ENCODE measurements around the gene SFTA2. TPM values are rescaled to one million over a fixed set of nuclear protein-coding genes. Genes with fewer than 3 reads are reported as not detected.
A peak's percentile ranks its signal among the peaks of the same experiment; 100 is the strongest.
"Not testable (repeated sequence)": the region's sequence is repeated elsewhere in the genome, so short reads cannot be mapped to it uniquely, and the experiment has no call there.

The SFTA2 gene
- total RNA-seq, 2 experiments from 2014 or later: not detected

- DNase-seq: no peak
- H3K36me3 Mint-ChIP-seq (ENCODE audit: low read depth): peaks cover 39% of the 10 kb centered on the region
- H3K4me1 Mint-ChIP-seq (ENCODE audit: low read depth): no peaks in the 10 kb centered on the region
- H3K4me3 Mint-ChIP-seq: no peak overlapping the region
- ChIA-PET POLR2A (no interaction called here), CTCF (no interaction called here)
- no peak overlapping the region for H3K27ac Mint-ChIP-seq
- H3K9me3 Mint-ChIP-seq (ENCODE audit: insufficient read depth): no peaks in the 10 kb centered on the region
- ATAC-seq: no peak
- H3K27me3 Mint-ChIP-seq (ENCODE audit: low read depth): no peaks in the 10 kb centered on the region
These were observed 9.5 kb downstream of the SFTA2 start for GRCh38 chr6:30922447-30922852.

GRCh38 chr6:30918670-30919069 lies 13.3 kb downstream of the SFTA2 start:
- peaks cover 37% of the 10 kb centered on the region for H3K36me3 Mint-ChIP-seq (ENCODE audit: low read depth)
- H3K4me3 Mint-ChIP-seq: no peak overlapping the region
- ATAC-seq (no peak), DNase-seq (no peak)
- H3K27me3 Mint-ChIP-seq (ENCODE audit: low read depth): no peaks in the 10 kb centered on the region
- H3K9me3 Mint-ChIP-seq (ENCODE audit: insufficient read depth): no peaks in the 10 kb centered on the region
- POLR2A ChIA-PET: no interaction called here
- H3K4me1 Mint-ChIP-seq (ENCODE audit: low read depth): peaks cover 21% of the 10 kb centered on the region
- no peak overlapping the region for H3K27ac Mint-ChIP-seq
- CTCF ChIA-PET: interaction anchor here (0.6 to 9.3 kb wide), 4 partner anchors 152 to 167 kb away, joined by 3 to 83 read pairs (median 3); no protein-coding TSS in a partner anchor

- H3K4me1 Mint-ChIP-seq (ENCODE audit: low read depth): peaks cover 29% of the 10 kb centered on the region
- ChIA-PET POLR2A (interaction anchor here (0.9 kb wide), 1 partner anchor 10 kb away, joined by 3 read pairs; the partner anchor contains the start of gene GTF2H4), CTCF (interaction anchor here (1.1 to 9.3 kb wide), 7 partner anchors 12 to 238 kb away, joined by 3 to 97 read pairs (median 56); no protein-coding TSS in a partner anchor)
- no peak overlapping the region for H3K4me3 Mint-ChIP-seq
- H3K9me3 Mint-ChIP-seq (ENCODE audit: insufficient read depth): no peaks in the 10 kb centered on the region
- H3K27me3 Mint-ChIP-seq (ENCODE audit: low read depth): no peaks in the 10 kb centered on the region
- DNase-seq: no peak
- H3K36me3 Mint-ChIP-seq (ENCODE audit: low read depth): peaks cover 38% of the 10 kb centered on the region
- no peak for ATAC-seq
- no peak overlapping the region for H3K27ac Mint-ChIP-seq
These were observed 14.5 kb downstream of the SFTA2 start for GRCh38 chr6:30917487-30917886.

- no peak for ATAC-seq
- peaks cover 42% of the 10 kb centered on the region for H3K36me3 Mint-ChIP-seq (ENCODE audit: low read depth)
- H3K4me3 Mint-ChIP-seq: no peak overlapping the region
- peaks cover 29% of the 10 kb centered on the region for H3K4me1 Mint-ChIP-seq (ENCODE audit: low read depth)
- no peaks in the 10 kb centered on the region for H3K27me3 Mint-ChIP-seq (ENCODE audit: low read depth)
- ChIA-PET POLR2A (interaction anchor here (0.9 kb wide), 1 partner anchor 9 kb away, joined by 3 read pairs; the partner anchor contains the start of gene GTF2H4), CTCF (interaction anchor here (1.1 to 9.3 kb wide), 8 partner anchors 9 to 238 kb away, joined by 3 to 97 read pairs (median 41); no protein-coding TSS in a partner anchor)
- H3K9me3 Mint-ChIP-seq (ENCODE audit: insufficient read depth): no peaks in the 10 kb centered on the region
- no peak for DNase-seq
- H3K27ac Mint-ChIP-seq: no peak overlapping the region
These were observed 14.9 kb downstream of the SFTA2 start for GRCh38 chr6:30917041-30917440.

- DNase-seq (peak; percentile 46), ATAC-seq (no peak)
- Mint-ChIP-seq H3K4me1 (ENCODE audit: low read depth) (peaks cover 29% of the 10 kb centered on the region), H3K9me3 (ENCODE audit: insufficient read depth) (no peaks in the 10 kb centered on the region), H3K27me3 (ENCODE audit: low read depth) (no peaks in the 10 kb centered on the region), H3K36me3 (ENCODE audit: low read depth) (peaks cover 48% of the 10 kb centered on the region), H3K27ac (peak overlapping the region; percentile 5), H3K4me3 (peak overlapping the region; percentile 86)
- CTCF ChIA-PET: interaction anchor here (0.6 to 9.3 kb wide), 33 partner anchors 8 to 236 kb away, joined by 3 to 97 read pairs (median 6); partner anchors contain the start of gene DDR1
- POLR2A ChIA-PET: no interaction called here
These were observed 16.4 kb downstream of the SFTA2 start for GRCh38 chr6:30915591-30915946.

DNA sequence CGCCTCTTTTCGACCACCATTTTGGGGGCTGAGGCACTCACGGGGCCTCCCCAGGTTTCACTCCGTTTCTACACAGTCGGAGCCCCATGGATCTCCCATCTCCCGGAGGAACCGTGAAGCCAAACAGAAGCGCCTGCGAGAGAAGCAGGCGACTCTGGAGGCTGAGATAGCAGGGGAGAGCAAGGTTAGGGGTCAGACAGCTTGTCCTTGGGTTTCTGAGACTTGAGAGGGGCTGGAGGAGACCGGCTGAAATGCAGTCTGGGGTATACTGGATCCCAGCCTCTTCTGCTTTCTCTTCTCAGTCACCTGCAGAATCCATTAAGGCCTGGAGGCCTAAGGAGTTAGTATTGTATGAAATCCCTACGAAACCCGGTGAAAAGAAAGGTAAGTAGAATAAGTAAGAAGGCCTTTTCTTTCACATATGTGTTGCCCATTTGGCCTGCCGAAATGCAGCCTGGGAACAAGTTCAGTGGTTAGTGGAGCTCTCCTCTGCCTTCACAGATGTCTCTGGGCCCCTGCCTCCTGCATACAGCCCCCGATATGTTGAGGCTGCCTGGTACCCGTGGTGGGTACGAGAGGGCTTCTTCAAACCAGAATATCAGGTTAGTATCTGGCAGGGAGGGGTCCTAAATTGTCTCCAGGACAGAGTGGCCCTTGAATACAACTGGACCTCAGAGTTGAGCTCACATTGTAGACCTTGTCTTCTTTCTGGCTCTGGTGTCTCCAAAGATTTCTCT lies 16.9 kb downstream of the SFTA2 start:
- no peak for ATAC-seq
- Mint-ChIP-seq H3K36me3 (ENCODE audit: low read depth) (peaks cover 48% of the 10 kb centered on the region), H3K27me3 (ENCODE audit: low read depth) (no peaks in the 10 kb centered on the region), H3K9me3 (ENCODE audit: insufficient read depth) (no peaks in the 10 kb centered on the region), H3K4me3 (peak overlapping the region; percentile 86), H3K27ac (peak overlapping the region; percentile 89), H3K4me1 (ENCODE audit: low read depth) (peaks cover 29% of the 10 kb centered on the region)
- CTCF ChIA-PET: interaction anchor here (0.6 to 9.3 kb wide), 28 partner anchors 9 to 233 kb away, joined by 3 to 97 read pairs (median 8); partner anchors contain the start of gene DDR1
- POLR2A ChIA-PET: no interaction called here
- DNase-seq: no peak

DNA sequence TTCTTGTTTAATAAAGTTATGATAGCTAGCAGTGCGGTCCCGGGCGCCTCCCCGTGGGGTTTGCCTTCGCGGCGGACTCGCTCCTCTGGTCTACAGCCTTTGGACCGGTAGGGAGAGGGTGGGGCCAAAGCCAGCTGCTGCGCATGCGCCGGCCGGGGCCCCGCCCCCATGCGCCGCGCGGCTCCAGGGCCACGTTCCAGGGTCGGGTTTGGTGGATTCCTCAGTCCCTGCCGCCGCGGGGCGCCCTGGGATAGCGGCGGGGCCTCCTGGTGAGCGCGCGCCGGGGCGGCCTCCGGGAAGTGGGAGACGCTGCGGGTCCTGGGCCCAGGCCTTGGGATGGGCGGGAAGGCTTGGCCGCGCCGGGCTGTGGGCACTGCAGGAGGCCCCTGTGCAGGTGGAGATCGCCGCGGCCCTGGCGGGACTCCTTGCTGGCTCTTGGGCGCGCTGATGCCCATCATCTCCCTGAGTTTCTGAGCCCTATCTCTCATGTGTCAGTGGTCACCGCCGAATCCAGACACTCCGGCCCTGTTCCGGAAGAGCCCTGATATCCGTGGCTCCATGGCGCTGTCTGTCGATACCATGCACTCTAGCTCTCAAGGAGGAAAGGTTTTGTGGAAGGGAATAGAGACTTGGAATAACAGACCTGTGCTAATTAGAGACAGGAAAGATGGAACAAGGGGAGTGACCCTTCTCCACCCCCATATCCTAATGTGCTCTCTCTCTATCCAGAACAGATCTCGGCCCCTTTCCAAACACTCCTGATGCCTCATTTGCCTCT lies 17.7 kb downstream of the SFTA2 start, which contains the start of gene VARS2:
VARS2 (plus strand) TSS at position 163 of the 778 bp plus-strand sequence; CDS start at position 762, 599 bp downstream.
- H3K27me3 Mint-ChIP-seq (ENCODE audit: low read depth): no peaks in the 10 kb centered on the region
- ChIA-PET POLR2A (interaction anchor here (0.6 to 1.1 kb wide), 5 partner anchors 21 to 325 kb away, joined by 3 to 4 read pairs (median 3); partner anchors contain the start of gene MRPS18B), CTCF (interaction anchor here (0.6 to 9.3 kb wide), 29 partner anchors 9 to 233 kb away, joined by 3 to 97 read pairs (median 7); partner anchors contain the start of gene DDR1)
- H3K4me3 Mint-ChIP-seq: peak within 1 kb of the TSS; percentile 86
- peaks cover 29% of the 10 kb centered on the region for H3K4me1 Mint-ChIP-seq (ENCODE audit: low read depth)
- DNase-seq: peak; percentile 87
- peak within 1 kb of the TSS; percentile 89 for H3K27ac Mint-ChIP-seq
- ATAC-seq: peak; percentile 97
- H3K36me3 Mint-ChIP-seq (ENCODE audit: low read depth): peaks cover 43% of the 10 kb centered on the region
- no peaks in the 10 kb centered on the region for H3K9me3 Mint-ChIP-seq (ENCODE audit: insufficient read depth)

- H3K27me3 Mint-ChIP-seq (ENCODE audit: low read depth): no peaks in the 10 kb centered on the region
- peaks cover 34% of the 10 kb centered on the region for H3K4me1 Mint-ChIP-seq (ENCODE audit: low read depth)
- peak overlapping the region; percentile 86 for H3K4me3 Mint-ChIP-seq
- no peaks in the 10 kb centered on the region for H3K9me3 Mint-ChIP-seq (ENCODE audit: insufficient read depth)
- ATAC-seq (no peak), DNase-seq (no peak)
- peak overlapping the region; percentile 89 for H3K27ac Mint-ChIP-seq
- POLR2A ChIA-PET: interaction anchor here (0.6 to 1.1 kb wide), 5 partner anchors 22 to 325 kb away, joined by 3 to 4 read pairs (median 3); partner anchors contain the start of gene MRPS18B
- CTCF ChIA-PET: interaction anchor here (0.6 to 9.3 kb wide), 21 partner anchors 8 to 228 kb away, joined by 3 to 97 read pairs (median 11); partner anchors contain the start of gene MDC1
- peaks cover 41% of the 10 kb centered on the region for H3K36me3 Mint-ChIP-seq (ENCODE audit: low read depth)
These were observed 18.3 kb downstream of the SFTA2 start for GRCh38 chr6:30913721-30914075.

DNA sequence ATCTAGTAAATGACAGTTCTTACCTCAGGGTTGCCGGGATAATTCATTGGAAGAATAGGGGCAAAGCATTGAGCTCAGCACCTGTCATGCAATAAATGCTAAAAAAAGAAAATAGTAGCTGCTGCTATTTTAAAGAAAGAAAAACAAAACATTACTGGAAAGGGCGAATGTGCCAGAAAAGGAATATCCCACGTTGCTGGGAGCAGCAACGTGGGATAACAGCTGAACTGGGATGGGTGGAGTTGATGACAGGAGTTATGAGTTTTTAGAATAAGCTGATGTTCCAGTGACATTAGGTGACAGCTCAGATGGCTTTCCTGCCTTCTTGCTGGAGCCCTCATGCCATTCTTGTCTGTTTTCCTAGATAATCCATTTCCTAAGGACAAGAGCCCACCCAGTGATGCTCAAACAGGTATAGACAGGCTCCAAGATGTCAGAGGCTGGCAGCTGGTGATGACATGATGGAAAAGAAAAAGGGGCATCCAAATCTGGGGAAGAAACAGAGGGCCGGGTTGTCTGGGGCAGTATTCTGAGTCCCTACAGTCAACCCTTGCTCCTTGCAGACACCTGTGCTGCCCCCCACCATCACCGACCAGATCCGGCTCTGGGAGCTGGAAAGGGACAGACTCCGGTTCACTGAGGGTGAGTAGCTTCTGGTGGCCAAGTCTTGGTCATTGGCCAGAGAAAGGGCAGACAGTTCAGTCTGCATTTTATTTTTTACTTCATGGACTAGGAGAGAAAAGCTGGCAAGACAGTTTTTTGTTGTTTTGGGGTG lies 19.0 kb downstream of the SFTA2 start:
- H3K9me3 Mint-ChIP-seq (ENCODE audit: insufficient read depth): no peaks in the 10 kb centered on the region
- H3K36me3 Mint-ChIP-seq (ENCODE audit: low read depth): peaks cover 36% of the 10 kb centered on the region
- DNase-seq (no peak), ATAC-seq (no peak)
- ChIA-PET CTCF (interaction anchor here (0.5 to 9.3 kb wide), 17 partner anchors 7 to 196 kb away, joined by 3 to 97 read pairs (median 16); partner anchors contain the start of gene MDC1), POLR2A (no interaction called here)
- H3K27ac Mint-ChIP-seq: no peak overlapping the region
- H3K27me3 Mint-ChIP-seq (ENCODE audit: low read depth): no peaks in the 10 kb centered on the region
- peak overlapping the region; percentile 86 for H3K4me3 Mint-ChIP-seq
- peaks cover 41% of the 10 kb centered on the region for H3K4me1 Mint-ChIP-seq (ENCODE audit: low read depth)

DNA sequence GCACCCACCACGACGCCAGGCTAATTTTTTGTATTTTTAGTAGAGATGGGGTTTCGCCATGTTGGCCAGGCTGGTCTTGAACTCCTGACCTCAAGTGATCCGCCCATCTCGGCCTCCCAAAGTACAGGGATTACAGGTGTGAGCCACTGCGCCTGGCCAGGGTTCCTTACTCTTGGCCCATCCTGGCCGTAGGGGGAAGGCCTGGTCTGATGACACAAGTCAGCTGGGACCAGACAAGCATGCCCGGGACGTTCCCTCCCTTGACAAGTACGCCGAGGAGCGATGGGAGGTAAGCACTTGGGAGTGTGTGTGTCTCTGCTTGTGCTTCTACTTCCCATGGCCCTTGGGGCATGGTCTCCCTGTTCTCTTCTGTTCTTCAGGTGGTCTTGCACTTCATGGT lies 21.5 kb downstream of the SFTA2 start:
- H3K9me3 Mint-ChIP-seq (ENCODE audit: insufficient read depth); H3K27me3 Mint-ChIP-seq (ENCODE audit: low read depth); DNase-seq; POLR2A ChIA-PET; H3K4me3 Mint-ChIP-seq; H3K27ac Mint-ChIP-seq; ATAC-seq: not testable (repeated sequence)
- peaks cover 40% of the 10 kb centered on the region for H3K4me1 Mint-ChIP-seq (ENCODE audit: low read depth)
- peaks cover 23% of the 10 kb centered on the region for H3K36me3 Mint-ChIP-seq (ENCODE audit: low read depth)
- CTCF ChIA-PET: interaction anchor here (3.0 to 9.3 kb wide), 2 partner anchors 169 to 176 kb away, joined by 9 to 83 read pairs; no protein-coding TSS in a partner anchor

DNA sequence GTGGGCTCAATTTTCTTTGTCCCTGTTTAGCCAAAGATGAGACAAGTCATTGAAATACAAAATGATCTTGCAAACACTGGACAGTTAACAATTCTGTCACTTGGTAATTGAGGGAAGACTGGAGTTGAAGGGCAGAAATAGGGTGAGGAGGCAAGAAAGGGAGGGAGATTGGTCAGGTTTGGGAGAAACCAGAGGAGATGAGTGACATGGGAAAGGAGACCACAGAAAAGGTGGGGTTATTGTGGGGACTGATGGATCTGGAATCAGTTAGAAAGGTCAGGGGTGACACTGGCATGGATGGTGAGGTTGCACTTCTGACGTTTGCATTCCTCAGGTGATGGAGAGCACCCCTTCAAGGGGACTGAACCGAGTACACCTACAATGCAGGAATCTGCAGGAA lies 23.3 kb downstream of the SFTA2 start:
- ChIA-PET CTCF (interaction anchor here (1.2 to 3.3 kb wide), 5 partner anchors 32 to 230 kb away, joined by 3 to 15 read pairs (median 5); no protein-coding TSS in a partner anchor), POLR2A (no interaction called here)
- no peaks in the 10 kb centered on the region for H3K27me3 Mint-ChIP-seq (ENCODE audit: low read depth)
- DNase-seq (no peak), ATAC-seq (no peak)
- peaks cover 23% of the 10 kb centered on the region for H3K36me3 Mint-ChIP-seq (ENCODE audit: low read depth)
- no peaks in the 10 kb centered on the region for H3K9me3 Mint-ChIP-seq (ENCODE audit: insufficient read depth)
- H3K4me3 Mint-ChIP-seq: peak overlapping the region; percentile 99
- peaks cover 28% of the 10 kb centered on the region for H3K4me1 Mint-ChIP-seq (ENCODE audit: low read depth)
- peak overlapping the region; percentile 66 for H3K27ac Mint-ChIP-seq

Data from activated CD8-positive, alpha-beta T cell treated with anti-CD3 and anti-CD28 coated beads, Interleukin-2, amount 10 ng/mL, durations not matched to agents 7 days and 5 days (primary cell).